Endothelial cell of umbilical vein (primary cell): ENCODE data around the gene RPS19. TPM values are rescaled to one million over a fixed set of nuclear protein-coding genes. Genes with fewer than 3 reads are reported as not detected.

Experiments
- BruUV-seq: library from RNA; stranded (reverse); fragments of 400-500 nt; replicated peaks from 2 replicates; lab custom pipeline; 2021; lab: Mats Ljungman, UMichigan
- CTCF ChIA-PET: fragments of 300-600, 350-600 bp; sonication (Branson Sonifier 250); formaldehyde crosslinking; loops from one replicate; lab custom pipeline; 2021; ENCODE audit warnings: antibody characterized with exemption, inconsistent platforms; lab: Charles Lee
- POLR2A ChIA-PET: fragments of 300-600, 350-600 bp; sonication (Branson Sonifier 250); formaldehyde crosslinking; loops from one replicate; lab custom pipeline; 2021; ENCODE audit warnings: antibody characterized with exemption, inconsistent platforms; lab: Charles Lee
- DNase-seq: peaks from one replicate; pipeline ENCODE4 v3.0.0-alpha.2; 2011; ENCODE audit warnings: low read depth, low spot score
- FAIRE-seq: peaks from 2 replicates; lab custom pipeline; 2011; peaks lifted over from hg19 to GRCh38; lab: Jason Lieb, UNC
- H2AFZ ChIP-seq: 2 replicates; pipeline ENCODE4 v1.6.0; 2012; ENCODE audit warnings: low read depth, low read length, control low read depth, inconsistent platforms
- H3K27ac ChIP-seq: 2 replicates; pipeline ENCODE4 v1.5.1; 2011; ENCODE audit warnings: low read depth, mild to moderate bottlenecking, control low read depth, low read length, moderate library complexity; ENCODE audit not compliant: insufficient read depth
- H3K27me3 ChIP-seq, 2 experiments: 2 replicates each; pipeline versions ENCODE4 v1.6.0 to v1.6.1; 2011; ENCODE audit warnings: low read length in 2 of 2, mixed read lengths in 1 of 2; ENCODE audit not compliant: control insufficient read depth in 2 of 2, insufficient read depth in 2 of 2
- H3K36me3 ChIP-seq, 2 experiments: 2 replicates in 1 of 2; 3 replicates in 1 of 2; pipeline ENCODE4 v1.5.1; 2011; ENCODE audit warnings: low read length in 2 of 2, mild to moderate bottlenecking in 1 of 2, moderate library complexity in 1 of 2; ENCODE audit not compliant: control insufficient read depth in 2 of 2, insufficient read depth in 2 of 2; ENCODE audit errors: extremely low read depth in 1 of 2
- H3K4me1 ChIP-seq: 3 replicates; pipeline ENCODE4 v1.5.1; 2011; ENCODE audit warnings: mild to moderate bottlenecking, low read length; ENCODE audit not compliant: control insufficient read depth, insufficient read depth; ENCODE audit errors: extremely low read depth
- H3K4me2 ChIP-seq: 2 replicates; pipeline ENCODE4 v1.6.1; 2011; ENCODE audit warnings: low read length, control low read depth, mixed read lengths; ENCODE audit not compliant: insufficient read depth
- H3K4me3 ChIP-seq, 3 experiments: fragments of 200-600 bp in 1 of 3; sonication (generic), shearing (Covaris generic) in 1 of 3; replicated peaks in 1 of 3; 2 replicates each; pipeline ENCODE4 v1.5.1; 2011 to 2016; ENCODE audit warnings: control low read depth in 3 of 3, low read length in 3 of 3, mild to moderate bottlenecking in 2 of 3, inconsistent platforms in 1 of 3, low read depth in 1 of 3, moderate library complexity in 1 of 3; ENCODE audit not compliant: insufficient read depth in 1 of 3
- H3K79me2 ChIP-seq: 2 replicates; pipeline ENCODE4 v1.6.0; 2012; ENCODE audit warnings: low read length, inconsistent platforms; ENCODE audit not compliant: control insufficient read depth, insufficient read depth
- H3K9ac ChIP-seq: replicated peaks from 2 replicates; pipeline ENCODE3; 2011; ENCODE audit warnings: low read length, control low read depth; ENCODE audit not compliant: insufficient read depth; ENCODE audit errors: extremely low read depth
- H3K9me1 ChIP-seq: replicated peaks from 3 replicates; pipeline ENCODE4 v1.6.0; 2011; ENCODE audit warnings: mild to moderate bottlenecking, low read length; ENCODE audit not compliant: control insufficient read depth, insufficient read depth; ENCODE audit errors: extremely low read depth
- H3K9me3 ChIP-seq: replicated peaks from 2 replicates; pipeline ENCODE4 v1.5.1; 2012; ENCODE audit warnings: low read length, inconsistent platforms; ENCODE audit not compliant: control insufficient read depth, insufficient read depth
- H4K20me1 ChIP-seq: replicated peaks from 2 replicates; pipeline ENCODE3; 2011; ENCODE audit warnings: mild to moderate bottlenecking, low read length; ENCODE audit not compliant: control insufficient read depth, insufficient read depth; ENCODE audit errors: extremely low read depth
- CTCF ChIP-seq, 2 donors: IDR thresholded peaks; 1 replicate in 1 of 2; 2 replicates in 1 of 2; pipeline ENCODE4 v1.5.1; 2011; ENCODE audit warnings: low read length in 2 of 2, mild to moderate bottlenecking in 2 of 2, moderate library complexity in 2 of 2, control low read depth in 1 of 2, inconsistent platforms in 1 of 2, low read depth in 1 of 2; ENCODE audit not compliant: insufficient read depth in 1 of 2; ENCODE audit errors: extremely low read depth in 1 of 2
- EZH2 ChIP-seq: IDR thresholded peaks from 2 replicates; pipeline ENCODE4 v1.6.1; 2012; ENCODE audit warnings: borderline replicate concordance, low read depth, mild to moderate bottlenecking, moderate library complexity, low read length, inconsistent platforms; ENCODE audit not compliant: severe bottlenecking
- FOS ChIP-seq: IDR thresholded peaks from 2 replicates; pipeline ENCODE4 v1.6.1; 2011; ENCODE audit warnings: mild to moderate bottlenecking, low read length, moderate library complexity, borderline replicate concordance; ENCODE audit not compliant: insufficient read depth
- GATA2 ChIP-seq: IDR thresholded peaks from 2 replicates; pipeline ENCODE4 v1.7.0; 2011; ENCODE audit warnings: low read depth, mild to moderate bottlenecking, moderate library complexity, mixed read lengths, low read length; ENCODE audit not compliant: insufficient read length, insufficient read depth
- JUN ChIP-seq: IDR thresholded peaks from 2 replicates; pipeline ENCODE4 v1.6.1; 2011; ENCODE audit warnings: borderline replicate concordance, low read depth; ENCODE audit not compliant: insufficient read length, insufficient read depth
- MYC ChIP-seq: IDR thresholded peaks from one replicate; pipeline ENCODE4 v1.6.1; 2011; ENCODE audit warnings: mild to moderate bottlenecking, low read depth, low read length
- POLR2A ChIP-seq: IDR thresholded peaks from 2 replicates; pipeline ENCODE4 v1.6.1; 2012; ENCODE audit warnings: low read depth, mild to moderate bottlenecking, control low read depth, low read length
- POLR2AphosphoS5 ChIP-seq: IDR thresholded peaks from 2 replicates; pipeline ENCODE4 v1.6.1; 2012; ENCODE audit warnings: low read depth, mild to moderate bottlenecking, control low read depth, low read length, moderate library complexity; ENCODE audit not compliant: insufficient read depth
- dilution Hi-C: fragments of 300-500 bp; cut with MboI; formaldehyde crosslinking; loops from one replicate; pipeline ENCODE4 v1.15.0; 2019; ENCODE audit warnings: low sequenced_read_pairs; ENCODE audit not compliant: extremely low pct_ligation_motif_present
- intact Hi-C: fragments of 100-400 bp; cut with micrococcal nuclease; formaldehyde crosslinking; loops from one replicate; pipeline ENCODE4 v1.10.0; 2022
- polyA plus RNA-seq, 4 experiments: library from polyadenylated mRNA; depleted of rRNA in 3 of 4; stranded (reverse) in 3 of 4; unstranded in 1 of 4; fragments of >200 nt; gene quantifications; 2 replicates each; pipeline versions ENCODE4 v1.2.1 to v1.2.3, GENCODE V29; 2011 to 2012; ENCODE audit warnings: missing spikeins in 1 of 4
- total RNA-seq: library from RNA; stranded (reverse); gene quantifications from 2 replicates; pipeline ENCODE4 v1.2.3, GENCODE V29; 2021
- TF ChIP-seq, protein P1 (sequence below): IDR thresholded peaks from 2 replicates; pipeline ENCODE4 v1.6.1; 2011; ENCODE audit not compliant: insufficient read depth, insufficient read length

RPS19 gene
- total and polyA plus RNA-seq, 2 donors (not counting 3 experiments of a cell fraction or from before 2014, with no cell fraction given) = 2,234 to 4,353 TPM

- FAIRE-seq (no peak), DNase-seq (no peak)
- peak overlapping the region; percentile 74 for H3K4me2 ChIP-seq
- no TSS peak for BruUV-seq
- H3K4me1 ChIP-seq = peaks cover 34% of the 10 kb centered on the region
- peaks cover 40% of the 10 kb centered on the region for H3K79me2 ChIP-seq
- H2AFZ ChIP-seq = peak overlapping the region; percentile 45
- TF ChIP-seq POLR2A (peak; percentile 25), JUN (no peak)
- H4K20me1 ChIP-seq = no peaks in the 10 kb centered on the region
- H3K4me3 ChIP-seq = peak overlapping the region in 2 of 3 experiments; percentile 47 to 86
- H3K9me1 ChIP-seq = no peaks in the 10 kb centered on the region
- H3K27ac ChIP-seq = no peak overlapping the region
- ChIA-PET POLR2A (interaction anchor here (1.0 to 1.6 kb wide), 4 partner anchors 8 to 100 kb away, joined by 4 to 7 read pairs (median 4); partner anchors contain the start of gene RABAC1), CTCF (interaction anchor here (0.7 to 4.0 kb wide), 7 partner anchors 14 to 176 kb away, joined by 3 to 18 read pairs (median 4); partner anchors contain the start of gene RABAC1)
- dilution Hi-C loops (no loop called here), intact Hi-C loops (loop anchor here (1.0 kb wide), 1 partner anchor 99 kb away; no protein-coding TSS in a partner anchor)
- H3K36me3 ChIP-seq = peaks cover 17 to 27% of the 10 kb centered on the region in 2 experiments
- H3K27me3 ChIP-seq = peaks cover 4 to 5% of the 10 kb centered on the region in 2 experiments
- H3K9me3 ChIP-seq = no peaks in the 10 kb centered on the region
- H3K9ac ChIP-seq = peak overlapping the region; percentile 36
These were observed 840 bp upstream of the RPS19 start for GRCh38 chr19:41859213-41859617.

- Histone ChIP-seq H4K20me1 (no peaks in the 10 kb centered on the region), H3K27me3 (no peaks in the 10 kb centered on the region), H3K9ac (peak overlapping the region; percentile 98), H3K4me2 (peak overlapping the region; percentile 88), H2AFZ (no peak overlapping the region), H3K79me2 (peaks cover 54% of the 10 kb centered on the region), H3K4me3 (peak overlapping the region; percentile 78 to 86 (median 85)), H3K9me3 (no peaks in the 10 kb centered on the region), H3K36me3 (peaks cover 23 to 37% of the 10 kb centered on the region in 2 experiments), H3K9me1 (no peaks in the 10 kb centered on the region), H3K4me1 (peaks cover 39% of the 10 kb centered on the region), H3K27ac (peak overlapping the region; percentile 93)
- dilution Hi-C loops (no loop called here), intact Hi-C loops (loop anchor here (1.0 kb wide), 1 partner anchor 24 kb away; no protein-coding TSS in a partner anchor)
- DNase-seq (peak; percentile 40), FAIRE-seq (no peak)
- TSS peak; percentile 72 for BruUV-seq
- TF ChIP-seq EZH2 = no peak
- TF ChIP-seq JUN = no peak
- TF ChIP-seq, protein P1, sequence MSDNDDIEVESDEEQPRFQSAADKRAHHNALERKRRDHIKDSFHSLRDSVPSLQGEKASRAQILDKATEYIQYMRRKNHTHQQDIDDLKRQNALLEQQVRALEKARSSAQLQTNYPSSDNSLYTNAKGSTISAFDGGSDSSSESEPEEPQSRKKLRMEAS = no peak
- TF ChIP-seq GATA2 = no peak
- no peak for TF ChIP-seq MYC
- TF ChIP-seq POLR2AphosphoS5 = no peak
- no peak for TF ChIP-seq POLR2A
- no peak for TF ChIP-seq FOS
- TF ChIP-seq CTCF (IDR thresholded peaks at IDR 0.05; ENCODE audit: extremely low read depth in 1 of 2, insufficient read depth in 1 of 2, low read depth in 1 of 2, low read length in 2 of 2) = no peak
- CTCF ChIA-PET = interaction anchor here (1.3 to 4.0 kb wide), 4 partner anchors 9 to 98 kb away, joined by 4 to 18 read pairs (median 7); partner anchors contain the start of gene RABAC1
- POLR2A ChIA-PET = interaction anchor here (0.6 to 1.6 kb wide), 7 partner anchors 8 to 215 kb away, joined by 3 to 7 read pairs (median 4); partner anchors contain the start of genes RABAC1 and ZNF574
These were observed 512 bp downstream of the RPS19 start for GRCh38 chr19:41860419-41861115.
